ENCODE results near the gene C6orf15.

Gene C6orf15

GRCh38 chr6:31112478-31112877 lies at the start of gene C6orf15:
TSS of gene C6orf15 (minus strand) at chr6:31112575. CDS start at chr6:31112555, 20 bp downstream.
- DNase-seq (ENCODE audit: low read depth in 3 of 3, low spot score in 1 of 3), result no peak

- DNase-seq (ENCODE audit: low read depth in 3 of 3, low spot score in 1 of 3), result no peak
Measured at GRCh38 chr6:31161216-31162126, 49.1 kb upstream of the C6orf15 start.

- DNase-seq (ENCODE audit: low read depth in 3 of 3, low spot score in 1 of 3), result no peak
Measured at GRCh38 chr6:31158863-31159855, 46.8 kb upstream of the C6orf15 start.

DNA sequence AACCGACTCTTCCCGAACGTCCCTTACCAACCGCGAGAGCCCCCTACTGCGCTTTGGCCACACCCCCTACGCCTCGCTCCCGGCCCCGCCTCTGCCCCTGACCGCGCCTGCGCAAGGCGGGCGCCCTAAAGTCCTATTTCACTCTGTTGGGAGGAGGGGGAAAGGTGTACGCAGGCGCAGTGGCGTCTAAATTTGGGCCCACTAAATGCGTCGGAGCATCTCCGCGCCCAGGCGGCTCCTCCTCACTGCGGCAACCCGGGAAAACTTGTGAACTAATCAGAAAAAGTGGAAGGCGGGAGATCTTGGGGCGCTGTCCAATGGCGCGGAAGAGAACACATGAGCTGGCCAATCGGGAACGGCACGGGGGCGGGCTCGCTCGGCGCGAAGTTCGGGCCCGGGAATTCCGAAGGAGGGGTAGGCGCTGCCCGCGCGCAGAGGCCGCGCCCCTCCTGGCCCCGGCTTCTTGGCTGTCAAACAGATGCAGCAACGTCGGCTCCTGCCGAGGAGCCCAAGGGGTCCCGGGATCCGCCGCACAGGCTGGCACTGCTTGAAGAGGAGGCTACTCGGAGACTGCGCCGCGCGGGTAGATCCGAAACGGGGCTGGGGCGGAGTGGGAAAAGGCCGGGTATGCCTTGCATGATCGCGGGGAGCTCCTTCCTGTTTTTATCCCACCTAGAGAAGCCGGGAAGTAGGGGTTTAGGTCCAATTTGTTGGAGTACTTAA lies 45.9 kb upstream of the C6orf15 start, which contains the start of gene TCF19:
Gene TCF19, plus strand, starts transcription at position 450 of the 723 bp plus-strand sequence. CDS start 881 bp downstream, outside the sequence.
- peak; percentile 98 to 99 (median 98) for DNase-seq (ENCODE audit: low read depth in 3 of 3, low spot score in 1 of 3)

GRCh38 chr6:31157513-31158139 lies 45.3 kb upstream of the C6orf15 start, which contains the start of gene CCHCR1:
TSS of gene CCHCR1 (minus strand) at chr6:31157802. CDS start at chr6:31157600, 202 bp downstream.
- no peak for DNase-seq (ENCODE audit: low read depth in 3 of 3, low spot score in 1 of 3)

DNA sequence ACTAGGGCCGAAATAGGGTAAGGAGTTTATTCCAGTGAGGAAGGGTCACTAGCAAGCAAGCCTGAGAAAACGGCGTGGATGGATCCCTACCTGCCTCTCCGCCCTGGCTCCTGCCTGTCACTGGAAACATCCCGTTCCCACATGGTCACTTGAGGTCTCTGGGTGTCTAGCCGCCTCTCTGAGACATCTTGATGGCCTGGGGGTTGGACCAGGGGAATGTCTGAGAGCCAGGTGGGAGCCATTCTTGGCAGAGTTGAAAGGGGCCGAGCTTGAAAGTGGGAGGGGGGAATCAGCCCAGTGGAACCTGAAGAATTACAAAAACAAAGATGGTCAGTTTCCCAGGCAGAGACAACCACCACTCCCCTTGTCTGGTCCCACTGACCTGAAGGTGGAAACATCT lies 44.3 kb upstream of the C6orf15 start:
- no peak for DNase-seq (ENCODE audit: low read depth in 3 of 3, low spot score in 1 of 3)

DNA sequence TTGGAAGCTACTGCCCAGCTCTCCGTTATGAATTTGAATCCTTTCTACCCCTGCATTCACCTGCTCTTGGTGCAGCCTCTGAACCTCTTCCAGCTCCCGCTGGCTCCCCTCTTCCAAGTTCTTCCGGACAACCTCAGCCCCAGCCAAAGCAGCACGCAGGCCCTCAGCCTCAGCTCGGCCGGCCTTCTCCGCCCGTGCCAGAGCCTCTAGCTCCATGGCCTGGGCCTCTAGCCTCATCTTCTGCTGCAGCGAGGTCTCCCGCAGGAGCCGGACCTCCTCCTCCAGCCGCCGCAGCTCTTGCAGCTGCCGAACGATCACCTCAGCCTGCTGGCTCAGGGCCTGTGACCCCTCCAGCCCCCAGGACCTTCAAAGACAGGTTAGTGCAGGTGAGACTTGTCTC lies 42.1 kb upstream of the C6orf15 start:
- no peak for DNase-seq (ENCODE audit: low read depth in 3 of 3, low spot score in 1 of 3)

DNA sequence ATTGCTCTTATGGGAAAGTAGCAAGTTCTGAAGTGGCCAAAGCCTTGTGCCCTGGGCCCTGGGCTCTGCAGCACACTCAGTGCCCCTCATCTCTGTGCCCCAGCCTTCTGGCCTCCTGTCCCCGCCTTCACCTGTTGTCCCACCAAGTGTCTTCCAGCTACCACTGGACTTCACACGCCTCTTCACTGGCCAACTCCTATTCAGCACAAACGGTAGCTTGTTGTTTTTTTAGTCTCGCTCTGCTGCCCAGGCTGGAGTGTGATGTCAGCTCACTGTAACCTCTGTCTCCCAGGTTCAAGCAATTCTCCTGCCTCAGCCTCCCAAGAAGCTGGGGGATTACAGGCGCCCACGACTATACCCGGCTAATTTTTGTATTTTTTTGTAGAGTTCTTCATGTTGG lies 40.4 kb upstream of the C6orf15 start:
- DNase-seq (ENCODE audit: low read depth in 3 of 3, low spot score in 1 of 3), result no peak

DNA sequence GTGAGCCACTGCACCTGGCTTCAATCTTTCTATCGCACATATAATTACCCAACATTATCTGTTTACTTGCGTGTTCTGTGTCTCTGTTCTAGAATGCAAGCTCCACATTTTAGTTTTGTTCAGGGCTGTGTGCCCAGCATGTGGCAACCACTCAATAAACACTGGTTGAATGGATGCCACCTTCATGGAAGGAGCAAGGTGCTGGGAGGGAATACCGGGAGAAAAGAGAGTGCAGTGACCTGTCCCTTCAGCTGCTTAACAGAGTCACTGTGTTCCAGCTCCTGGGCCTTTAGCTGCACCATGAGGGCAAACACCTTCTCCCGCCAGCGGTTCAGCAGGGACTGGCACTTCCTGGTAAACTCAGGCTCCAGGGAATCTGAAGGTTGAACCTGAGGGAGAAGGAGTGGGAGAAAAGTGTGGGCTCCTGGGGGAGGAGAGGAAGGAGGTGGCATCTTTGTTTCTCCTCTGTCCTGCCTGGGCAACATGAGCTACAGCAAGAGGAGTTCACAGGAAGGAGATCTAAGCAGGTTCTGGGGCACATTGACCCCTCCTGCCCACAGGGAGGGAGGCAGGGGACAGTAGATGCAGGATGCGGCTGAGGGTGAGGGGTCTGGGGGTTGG lies 37.6 kb upstream of the C6orf15 start:
- DNase-seq (ENCODE audit: low read depth in 3 of 3, low spot score in 1 of 3), result no peak

GRCh38 chr6:31145386-31145785 lies 33.0 kb upstream of the C6orf15 start:
- no peak for DNase-seq (ENCODE audit: low read depth in 3 of 3, low spot score in 1 of 3)

- DNase-seq (ENCODE audit: low read depth in 3 of 3, low spot score in 1 of 3), result no peak
Measured at GRCh38 chr6:31144970-31145340, 32.6 kb upstream of the C6orf15 start.

GRCh38 chr6:31144296-31144969 lies 32.1 kb upstream of the C6orf15 start:
- DNase-seq (ENCODE audit: low read depth in 3 of 3, low spot score in 1 of 3), result no peak

- no peak for DNase-seq (ENCODE audit: low read depth in 3 of 3, low spot score in 1 of 3)
Measured at GRCh38 chr6:31143148-31143547, 30.8 kb upstream of the C6orf15 start.

GRCh38 chr6:31142361-31142761 lies 30.0 kb upstream of the C6orf15 start:
- no peak for DNase-seq (ENCODE audit: low read depth in 3 of 3, low spot score in 1 of 3)

DNA sequence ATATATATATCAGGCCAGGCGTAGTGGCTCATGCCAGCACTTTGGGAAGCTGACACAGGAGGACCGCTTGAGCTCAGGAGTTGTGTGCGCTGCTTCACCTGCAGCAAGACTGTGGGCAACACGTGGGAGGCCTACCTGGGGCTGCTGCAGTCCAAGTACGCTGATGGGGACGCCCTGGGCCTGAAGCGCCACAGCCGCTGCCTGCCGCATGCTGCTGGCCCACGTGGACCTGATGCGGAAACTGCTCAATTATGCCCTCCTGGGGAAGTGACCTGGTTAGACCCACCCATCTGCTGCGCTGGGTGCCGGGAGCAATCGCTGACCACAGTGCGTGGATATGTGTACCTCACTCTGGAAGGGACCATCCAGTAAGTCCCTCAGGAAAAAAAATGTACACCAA lies 28.3 kb upstream of the C6orf15 start:
- DNase-seq (ENCODE audit: low read depth in 3 of 3, low spot score in 1 of 3), result no peak

GRCh38 chr6:31139599-31139998 lies 27.2 kb upstream of the C6orf15 start:
- no peak for DNase-seq (ENCODE audit: low read depth in 3 of 3, low spot score in 1 of 3)

- no peak for DNase-seq (ENCODE audit: low read depth in 3 of 3, low spot score in 1 of 3)
Measured at GRCh38 chr6:31138982-31139381, 26.6 kb upstream of the C6orf15 start, which contains the start of gene PSORS1C2. TSS of gene PSORS1C2 (minus strand) at chr6:31139066. CDS start at chr6:31139026, 40 bp downstream.

DNA sequence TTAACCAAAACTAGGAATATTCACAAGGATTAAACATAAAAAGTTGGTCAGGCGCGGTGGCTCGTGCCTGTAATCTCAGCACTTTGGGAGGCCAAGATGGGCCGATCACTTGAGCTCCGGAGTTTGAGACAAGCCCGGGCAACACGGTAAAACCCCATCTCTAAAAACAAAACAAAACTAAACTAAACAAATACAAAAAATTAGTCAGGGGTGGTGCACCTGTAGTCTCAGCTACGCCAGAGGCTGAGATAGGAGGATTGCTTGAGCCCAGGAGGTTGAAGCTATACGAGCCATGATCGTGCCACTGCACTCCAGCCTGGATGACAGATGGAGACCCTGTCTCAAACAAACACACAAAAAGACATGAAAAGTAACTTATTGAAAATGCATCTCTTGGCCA lies 23.3 kb upstream of the C6orf15 start:
- no peak for DNase-seq (ENCODE audit: low read depth in 3 of 3, low spot score in 1 of 3)

DNA sequence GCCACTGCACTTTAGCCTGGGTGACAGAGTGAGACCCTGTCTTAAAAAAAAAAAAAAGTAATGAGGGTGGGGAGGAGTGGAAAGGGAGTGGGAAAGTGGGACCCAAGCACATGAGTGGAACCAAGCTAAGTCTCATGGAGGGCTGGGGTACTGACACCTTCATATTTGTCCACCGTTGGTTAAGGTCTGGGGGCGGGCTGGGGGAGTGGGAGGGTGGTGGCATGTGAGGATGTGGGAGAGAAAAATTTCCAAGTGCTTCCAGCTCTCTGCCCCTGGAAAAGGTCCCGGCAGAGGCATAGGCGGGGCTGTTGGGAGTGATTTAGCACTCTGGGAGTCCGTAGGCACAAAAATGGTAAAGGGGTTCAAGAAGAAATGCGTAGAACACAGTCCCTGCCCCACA lies 20.4 kb upstream of the C6orf15 start:
- no peak for DNase-seq (ENCODE audit: low read depth in 3 of 3, low spot score in 1 of 3)
